HepG2 (cell line): ENCODE results near the gene ZNF511. TPM values are rescaled to one million over a fixed set of nuclear protein-coding genes. Genes with fewer than 3 reads are reported as not detected.

Experiments used
- ATAC-seq: fragments of 200-7000 bp; cut with Tn5 transposase; 3 replicates; pipeline ENCODE4 v1.9.1; 2020; ENCODE audit warnings: mild to moderate bottlenecking, moderate library complexity
- BruUV-seq: library from RNA; stranded (reverse); fragments of 400-500 nt; replicated peaks from 2 replicates; lab custom pipeline; 2021; lab: Mats Ljungman, UMichigan
- CTCF ChIA-PET: fragments of 300-600 bp; formaldehyde crosslinking; extraction: SDS; loops from one replicate; lab custom pipeline; 2021; ENCODE audit warnings: low total read pairs, inconsistent platforms, low intra/inter-chr PET ratio; lab: Yijun Ruan, JAX
- POLR2A ChIA-PET: fragments of 350-600 bp; sonication (Branson Sonifier 250); formaldehyde crosslinking; loops from one replicate; lab custom pipeline; 2020; ENCODE audit warnings: antibody characterized with exemption, inconsistent platforms; lab: Yijun Ruan, JAX
- DNase-seq: peaks from one replicate; pipeline ENCODE4 v3.0.0-alpha.2; 2015; ENCODE audit warnings: low spot score
- FAIRE-seq: peaks from 3 replicates; lab custom pipeline; 2011; peaks lifted over from hg19 to GRCh38; lab: Jason Lieb, UNC
- H2AFZ ChIP-seq: one replicate; pipeline ENCODE4 v1.6.1; 2011; ENCODE audit warnings: low read length, inconsistent platforms
- H3K27ac ChIP-seq: fragments of 300-600 bp; 3 replicates; pipeline ENCODE4 v1.8.0; 2011; ENCODE audit warnings: mixed run types, mild to moderate bottlenecking, mixed read lengths, low read length, inconsistent platforms; ENCODE audit not compliant: insufficient read depth; ENCODE audit errors: extremely low read length
- H3K27me3 ChIP-seq, 2 experiments: fragments of 200-600 bp in 1 of 2; 2 replicates in 1 of 2; 3 replicates in 1 of 2; pipeline versions ENCODE4 v1.6.0 to v1.8.0; 2011; ENCODE audit warnings: low read length in 2 of 2, mild to moderate bottlenecking in 2 of 2, moderate library complexity in 2 of 2, inconsistent platforms in 1 of 2; ENCODE audit not compliant: insufficient read depth in 2 of 2, control insufficient read depth in 1 of 2
- H3K36me3 ChIP-seq, 2 experiments: fragments of 200-600 bp in 1 of 2; replicated peaks in 1 of 2; 2 replicates in 1 of 2; 3 replicates in 1 of 2; pipeline versions ENCODE4 v1.5.1 to v1.8.0; 2011; ENCODE audit warnings: low read length in 2 of 2, inconsistent platforms in 1 of 2; ENCODE audit not compliant: insufficient read depth in 2 of 2, control insufficient read depth in 1 of 2
- H3K4me1 ChIP-seq: 2 replicates; pipeline ENCODE4 v1.5.1; 2012; ENCODE audit warnings: low read length, inconsistent platforms; ENCODE audit not compliant: insufficient read depth
- H3K4me2 ChIP-seq: 2 replicates; pipeline ENCODE4 v1.6.0; 2011; ENCODE audit warnings: low read depth, low read length, inconsistent platforms
- H3K4me3 ChIP-seq, 3 experiments: fragments of 200-600 bp in 1 of 3; sonication (generic), shearing (Covaris generic) in 1 of 3; replicated peaks in 1 of 3; 2 replicates each; pipeline ENCODE4 v1.5.1; 2011 to 2016; ENCODE audit warnings: low read length in 3 of 3, inconsistent platforms in 2 of 3, low read depth in 2 of 3, mild to moderate bottlenecking in 2 of 3, control low read depth in 1 of 3, mixed read lengths in 1 of 3; ENCODE audit not compliant: insufficient read depth in 1 of 3
- H3K79me2 ChIP-seq: one replicate; pipeline ENCODE4 v1.6.1; 2011; ENCODE audit warnings: low read length, inconsistent platforms; ENCODE audit not compliant: insufficient read depth
- H3K9ac ChIP-seq: 2 replicates; pipeline ENCODE4 v1.6.0; 2011; ENCODE audit warnings: mild to moderate bottlenecking, low read depth, low read length, inconsistent platforms; ENCODE audit not compliant: insufficient read depth
- H3K9me3 ChIP-seq: 2 replicates; pipeline ENCODE4 v1.5.1; 2012; ENCODE audit warnings: mild to moderate bottlenecking, low read length
- H4K20me1 ChIP-seq: 2 replicates; pipeline ENCODE4 v1.6.0; 2011; ENCODE audit warnings: inconsistent platforms, mild to moderate bottlenecking, low read length, moderate library complexity; ENCODE audit not compliant: insufficient read depth
- ARID2 ChIP-seq: sonication (generic); formaldehyde crosslinking; IDR thresholded peaks from 2 replicates; pipeline ENCODE4 v1.8.1; 2022; ENCODE audit warnings: mild to moderate bottlenecking, missing genetic modification reagents, borderline replicate concordance
- ATF7-NPFF ChIP-seq: sonication (generic); formaldehyde crosslinking; IDR thresholded peaks from 2 replicates; pipeline ENCODE4 v1.8.1; 2023; ENCODE audit warnings: mild to moderate bottlenecking, low read depth, missing genetic modification reagents, moderate library complexity
- CEBPB ChIP-seq: IDR thresholded peaks from 2 replicates; pipeline ENCODE4 v1.6.1; 2011; ENCODE audit warnings: low read depth, low read length, improper control_type of control experiment, borderline replicate concordance
- REXO4 ChIP-seq: sonication (generic); formaldehyde crosslinking; IDR thresholded peaks from 2 replicates; pipeline ENCODE4 v1.8.0; 2022; ENCODE audit warnings: missing genetic modification reagents, mild to moderate bottlenecking, borderline replicate concordance
- SMAD3 ChIP-seq: sonication (generic); formaldehyde crosslinking; IDR thresholded peaks from 2 replicates; pipeline ENCODE4 v1.4.0; 2020; ENCODE audit warnings: missing genetic modification reagents
- ZFP62 ChIP-seq: sonication (generic); formaldehyde crosslinking; IDR thresholded peaks from 2 replicates; pipeline ENCODE4 v1.4.0; 2020; ENCODE audit warnings: missing genetic modification reagents
- ZFP90 ChIP-seq: sonication (generic); formaldehyde crosslinking; IDR thresholded peaks from 2 replicates; pipeline ENCODE4 v1.8.0; 2022; ENCODE audit warnings: missing genetic modification reagents, mild to moderate bottlenecking, inconsistent platforms, borderline replicate concordance
- ZNF260 ChIP-seq: sonication (generic); formaldehyde crosslinking; IDR thresholded peaks from 2 replicates; pipeline ENCODE4 v1.4.0; 2020; ENCODE audit warnings: missing genetic modification reagents, low read depth, mild to moderate bottlenecking, borderline replicate concordance
- ZNF501 ChIP-seq: sonication (generic); formaldehyde crosslinking; IDR thresholded peaks from 2 replicates; pipeline ENCODE4 v1.5.1; 2020; ENCODE audit warnings: mild to moderate bottlenecking, moderate library complexity, missing genetic modification reagents
- ZNF839 ChIP-seq: sonication (generic); formaldehyde crosslinking; IDR thresholded peaks from 2 replicates; pipeline ENCODE4 v1.4.0; 2020; ENCODE audit warnings: missing genetic modification reagents, mild to moderate bottlenecking, borderline replicate concordance
- WGBS: methylation state at CpG from one replicate; pipeline ENCODE4 v1.1.6; 2017; ENCODE audit warnings: low lambda C conversion rate; 5-methylcytosine and 5-hydroxymethylcytosine counted together
- in situ Hi-C: cut with HindIII; loops from 2 replicates; pipeline ENCODE4 v1.10.0; 2017; ENCODE audit warnings: low pct_unique_long_range_greater_than_20kb; ENCODE audit not compliant: extremely low pct_ligation_motif_present
- intact Hi-C: fragments of 100-400 bp; cut with micrococcal nuclease; formaldehyde crosslinking; loops from one replicate; pipeline ENCODE4 v1.10.0; 2022; ENCODE audit not compliant: unreplicated experiment
- polyA plus RNA-seq, 8 experiments: library from polyadenylated mRNA; depleted of rRNA in 3 of 8; stranded (reverse) in 7 of 8; unstranded in 1 of 8; fragments of >200 nt; fragmentation: Illumina TruSeq in 4 of 8; extraction: Trizol in 4 of 8; gene quantifications; 2 replicates each; pipeline versions ENCODE4 v1.2.1 to v1.2.3, GENCODE V29; 2011 to 2016; ENCODE audit warnings: low read depth in 4 of 8, missing spikeins in 1 of 8, mixed read lengths in 1 of 8; ENCODE audit not compliant: insufficient read depth in 1 of 8
- total RNA-seq, 5 experiments: library from RNA; depleted of rRNA; stranded (reverse); fragments of >200 nt; fragmentation: Illumina TruSeq; extraction: Trizol; gene quantifications; 2 replicates each; pipeline ENCODE4 v1.2.3, GENCODE V29; 2016; ENCODE audit warnings: low read depth in 1 of 5
- TF ChIP-seq, protein P1 (sequence below): sonication (generic); formaldehyde crosslinking; IDR thresholded peaks from 2 replicates; pipeline ENCODE4 v1.8.1; 2023; ENCODE audit warnings: mild to moderate bottlenecking, missing genetic modification reagents
- TF ChIP-seq, protein P2 (sequence below): sonication (generic); formaldehyde crosslinking; IDR thresholded peaks from 2 replicates; pipeline ENCODE4 v1.9.0; 2021; ENCODE audit warnings: missing genetic modification reagents, borderline replicate concordance

Gene ZNF511
- total and polyA plus RNA-seq, 2 of the 13 experiments (the other 11 are each of a cell fraction or from before 2014, with no cell fraction given) = 35.6 to 66.4 TPM

DNA sequence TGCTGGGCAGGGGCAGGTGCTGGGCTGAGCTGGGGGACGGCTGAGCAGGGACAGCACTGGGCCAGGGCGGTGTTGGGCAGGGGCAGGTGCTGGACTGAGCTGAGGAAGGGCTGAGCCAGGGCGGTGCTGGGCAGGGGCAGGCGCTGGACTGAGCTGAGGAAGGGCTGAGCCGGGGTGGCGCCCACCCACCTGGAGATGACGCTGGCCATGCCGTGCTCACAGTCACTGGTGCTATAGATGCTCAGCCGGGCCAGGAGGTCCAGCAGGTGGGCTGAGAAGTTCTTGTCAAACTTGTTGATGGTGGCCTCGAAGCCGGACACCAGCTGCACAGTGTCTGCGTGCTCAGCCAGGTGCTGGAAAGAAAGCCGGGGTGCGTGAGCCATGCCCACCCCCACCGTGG is 27.6 kb upstream of the ZNF511 start:
- in situ Hi-C loops = no loop called here
- Histone ChIP-seq H3K9ac (no peak overlapping the region), H3K4me3 (no peak overlapping the region), H3K36me3 (peaks cover 23 to 47% of the 10 kb centered on the region in 2 experiments; a peak in 4 of 5 replicates), H4K20me1 (peaks cover 7% of the 10 kb centered on the region; the same call in 1 of the 2 replicates), H3K9me3 (no peaks in the 10 kb centered on the region), H2AFZ (no peak overlapping the region), H3K4me2 (no peak overlapping the region), H3K27me3 (peaks cover 0 to 4% of the 10 kb centered on the region in 2 experiments; a peak in 2 of 5 replicates), H3K27ac (no peak overlapping the region), H3K4me1 (peaks cover 23% of the 10 kb centered on the region), H3K79me2 (no peaks in the 10 kb centered on the region)
- intact Hi-C loops = no loop called here
- BruUV-seq = no TSS peak
- FAIRE-seq (no peak), DNase-seq (no peak), ATAC-seq (no peak)
- 94% methylated on average over 5 of the region's 15 CpGs for WGBS
- TF ChIP-seq ZNF501 (CRISPR knock-in tag) = no peak
- TF ChIP-seq CEBPB = no peak
- TF ChIP-seq, protein P1, sequence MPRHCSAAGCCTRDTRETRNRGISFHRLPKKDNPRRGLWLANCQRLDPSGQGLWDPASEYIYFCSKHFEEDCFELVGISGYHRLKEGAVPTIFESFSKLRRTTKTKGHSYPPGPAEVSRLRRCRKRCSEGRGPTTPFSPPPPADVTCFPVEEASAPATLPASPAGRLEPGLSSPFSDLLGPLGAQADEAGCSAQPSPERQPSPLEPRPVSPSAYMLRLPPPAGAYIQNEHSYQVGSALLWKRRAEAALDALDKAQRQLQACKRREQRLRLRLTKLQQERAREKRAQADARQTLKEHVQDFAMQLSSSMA (CRISPR knock-in tag) = no peak
- TF ChIP-seq SMAD3 (CRISPR knock-in tag) = no peak
- ChIA-PET CTCF (no interaction called here), POLR2A (no interaction called here)

DNA sequence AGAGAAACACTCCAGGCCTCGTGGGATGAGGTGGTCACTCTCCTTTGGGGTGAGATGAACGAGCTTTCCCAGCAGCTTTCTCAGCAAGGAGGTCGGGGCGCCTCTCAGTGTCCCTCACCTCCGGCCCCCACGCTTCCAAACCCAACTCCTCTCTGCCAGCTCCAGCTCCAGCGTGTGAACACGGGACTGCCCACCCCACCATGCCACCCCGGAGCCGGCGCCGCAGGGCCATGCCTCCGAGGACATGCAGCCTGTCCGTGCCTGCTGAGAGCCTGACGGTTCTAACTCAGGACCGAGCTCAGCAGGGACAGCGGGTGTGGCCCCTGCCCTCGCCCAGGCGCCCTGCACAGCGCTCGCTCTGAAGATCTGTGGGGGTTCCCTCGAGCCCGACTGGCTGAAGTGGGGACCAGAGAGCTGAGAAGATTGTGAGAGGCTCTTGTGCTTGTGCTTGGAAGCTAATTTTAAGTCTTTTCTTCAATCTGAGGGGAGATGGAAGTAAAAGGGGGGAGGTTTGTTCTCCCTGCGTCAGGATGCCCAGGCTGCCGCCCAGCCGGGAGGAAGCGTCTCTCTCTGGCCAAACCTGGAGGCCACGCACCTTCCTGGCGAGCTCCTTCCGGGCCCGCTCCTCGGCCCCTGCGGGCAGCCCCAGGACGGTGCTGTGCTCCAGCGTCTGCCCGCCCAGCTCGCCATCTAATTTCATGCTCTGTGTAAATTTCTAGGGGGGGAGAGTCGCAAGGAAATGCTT is 26.9 kb upstream of the ZNF511 start:
- H3K9ac ChIP-seq = no peak overlapping the region
- TF ChIP-seq ARID2 (CRISPR knock-in tag) (no peak), REXO4 (CRISPR knock-in tag) (no peak), ZFP90 (CRISPR knock-in tag) (no peak), ZFP62 (no peak), ATF7-NPFF (CRISPR knock-in tag) (no peak), ZNF260 (CRISPR knock-in tag) (no peak), ZNF839 (CRISPR knock-in tag) (no peak)
- TF ChIP-seq, protein P2, sequence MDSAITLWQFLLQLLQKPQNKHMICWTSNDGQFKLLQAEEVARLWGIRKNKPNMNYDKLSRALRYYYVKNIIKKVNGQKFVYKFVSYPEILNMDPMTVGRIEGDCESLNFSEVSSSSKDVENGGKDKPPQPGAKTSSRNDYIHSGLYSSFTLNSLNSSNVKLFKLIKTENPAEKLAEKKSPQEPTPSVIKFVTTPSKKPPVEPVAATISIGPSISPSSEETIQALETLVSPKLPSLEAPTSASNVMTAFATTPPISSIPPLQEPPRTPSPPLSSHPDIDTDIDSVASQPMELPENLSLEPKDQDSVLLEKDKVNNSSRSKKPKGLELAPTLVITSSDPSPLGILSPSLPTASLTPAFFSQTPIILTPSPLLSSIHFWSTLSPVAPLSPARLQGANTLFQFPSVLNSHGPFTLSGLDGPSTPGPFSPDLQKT (CRISPR knock-in tag) = no peak

More for the DNA sequence above, 26.9 kb upstream of the ZNF511 start:
- no peak for FAIRE-seq
- Histone ChIP-seq H3K4me2 (no peak overlapping the region), H3K27ac (no peak overlapping the region), H3K27me3 (no peaks in the 10 kb centered on the region; a peak in 1 of 5 replicates), H3K9me3 (no peaks in the 10 kb centered on the region), H3K36me3 (peaks cover 23 to 54% of the 10 kb centered on the region in 2 experiments; a peak in 4 of 5 replicates), H3K4me1 (peaks cover 23% of the 10 kb centered on the region), H3K79me2 (no peaks in the 10 kb centered on the region), H4K20me1 (peaks cover 7% of the 10 kb centered on the region; the same call in 1 of the 2 replicates), H2AFZ (no peak overlapping the region), H3K4me3 (no peak overlapping the region)
- CTCF ChIA-PET = no interaction called here
- no peak for DNase-seq
- in situ Hi-C loops (no loop called here), intact Hi-C loops (no loop called here)
- 93% methylated on average over 34 of the region's 38 CpGs for WGBS
- POLR2A ChIA-PET = no interaction called here
- no TSS peak for BruUV-seq
- no peak for ATAC-seq
